ENCODE measurements around the gene PTPN1.

DNA sequence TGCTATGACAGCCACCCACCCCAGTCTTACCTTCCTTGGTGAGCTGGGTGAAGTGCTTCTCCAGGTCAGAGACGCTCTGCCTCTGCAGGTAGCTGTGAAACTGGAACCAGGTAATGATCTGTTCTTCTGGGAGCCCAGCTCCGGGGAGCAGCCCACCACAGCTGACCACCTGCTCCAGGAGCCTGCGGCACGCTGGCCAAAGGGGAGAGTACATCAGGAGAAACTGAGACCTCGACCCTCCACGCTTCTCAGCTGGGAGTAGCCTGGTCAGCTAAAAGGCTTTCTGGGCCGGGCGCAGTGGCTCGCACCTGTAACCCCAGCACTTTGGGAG is 82.8 kb downstream of the PTPN1 start:
- TF ChIP-seq, protein P1, sequence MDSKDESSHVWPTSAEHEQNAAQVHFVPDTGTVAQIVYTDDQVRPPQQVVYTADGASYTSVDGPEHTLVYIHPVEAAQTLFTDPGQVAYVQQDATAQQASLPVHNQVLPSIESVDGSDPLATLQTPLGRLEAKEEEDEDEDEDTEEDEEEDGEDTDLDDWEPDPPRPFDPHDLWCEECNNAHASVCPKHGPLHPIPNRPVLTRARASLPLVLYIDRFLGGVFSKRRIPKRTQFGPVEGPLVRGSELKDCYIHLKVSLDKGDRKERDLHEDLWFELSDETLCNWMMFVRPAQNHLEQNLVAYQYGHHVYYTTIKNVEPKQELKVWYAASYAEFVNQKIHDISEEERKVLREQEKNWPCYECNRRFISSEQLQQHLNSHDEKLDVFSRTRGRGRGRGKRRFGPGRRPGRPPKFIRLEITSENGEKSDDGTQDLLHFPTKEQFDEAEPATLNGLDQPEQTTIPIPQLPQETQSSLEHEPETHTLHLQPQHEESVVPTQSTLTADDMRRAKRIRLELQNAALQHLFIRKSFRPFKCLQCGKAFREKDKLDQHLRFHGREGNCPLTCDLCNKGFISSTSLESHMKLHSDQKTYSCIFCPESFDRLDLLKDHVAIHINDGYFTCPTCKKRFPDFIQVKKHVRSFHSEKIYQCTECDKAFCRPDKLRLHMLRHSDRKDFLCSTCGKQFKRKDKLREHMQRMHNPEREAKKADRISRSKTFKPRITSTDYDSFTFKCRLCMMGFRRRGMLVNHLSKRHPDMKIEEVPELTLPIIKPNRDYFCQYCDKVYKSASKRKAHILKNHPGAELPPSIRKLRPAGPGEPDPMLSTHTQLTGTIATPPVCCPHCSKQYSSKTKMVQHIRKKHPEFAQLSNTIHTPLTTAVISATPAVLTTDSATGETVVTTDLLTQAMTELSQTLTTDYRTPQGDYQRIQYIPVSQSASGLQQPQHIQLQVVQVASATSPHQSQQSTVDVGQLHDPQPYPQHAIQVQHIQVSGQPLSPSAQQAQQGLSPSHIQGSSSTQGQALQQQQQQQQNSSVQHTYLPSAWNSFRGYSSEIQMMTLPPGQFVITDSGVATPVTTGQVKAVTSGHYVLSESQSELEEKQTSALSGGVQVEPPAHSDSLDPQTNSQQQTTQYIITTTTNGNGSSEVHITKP (CRISPR knock-in tag; IDR thresholded peaks at IDR 0.05; ENCODE audit: low read depth), result no peak
- TF ChIP-seq YY1 (IDR thresholded peaks at IDR 0.05; ENCODE audit: insufficient read depth, insufficient replicate concordance, low read depth, low read length) (no peak), HCFC1 (IDR thresholded peaks at IDR 0.05; ENCODE audit: low read depth, low read length) (no peak), RAD51 (IDR thresholded peaks at IDR 0.05; ENCODE audit: borderline replicate concordance) (no peak), TBP (CRISPR knock-in tag; IDR thresholded peaks at IDR 0.05) (no peak), POLR2A (IDR thresholded peaks at IDR 0.05; ENCODE audit: insufficient read depth in 1 of 2, low read depth in 2 of 2, low read length in 2 of 2) (no peak), ZNF121 (CRISPR knock-in tag; IDR thresholded peaks at IDR 0.05) (no peak), ASH2L (IDR thresholded peaks at IDR 0.05; ENCODE audit: insufficient read length, low read depth, low read length) (no peak)
- TF ChIP-seq, protein P2, sequence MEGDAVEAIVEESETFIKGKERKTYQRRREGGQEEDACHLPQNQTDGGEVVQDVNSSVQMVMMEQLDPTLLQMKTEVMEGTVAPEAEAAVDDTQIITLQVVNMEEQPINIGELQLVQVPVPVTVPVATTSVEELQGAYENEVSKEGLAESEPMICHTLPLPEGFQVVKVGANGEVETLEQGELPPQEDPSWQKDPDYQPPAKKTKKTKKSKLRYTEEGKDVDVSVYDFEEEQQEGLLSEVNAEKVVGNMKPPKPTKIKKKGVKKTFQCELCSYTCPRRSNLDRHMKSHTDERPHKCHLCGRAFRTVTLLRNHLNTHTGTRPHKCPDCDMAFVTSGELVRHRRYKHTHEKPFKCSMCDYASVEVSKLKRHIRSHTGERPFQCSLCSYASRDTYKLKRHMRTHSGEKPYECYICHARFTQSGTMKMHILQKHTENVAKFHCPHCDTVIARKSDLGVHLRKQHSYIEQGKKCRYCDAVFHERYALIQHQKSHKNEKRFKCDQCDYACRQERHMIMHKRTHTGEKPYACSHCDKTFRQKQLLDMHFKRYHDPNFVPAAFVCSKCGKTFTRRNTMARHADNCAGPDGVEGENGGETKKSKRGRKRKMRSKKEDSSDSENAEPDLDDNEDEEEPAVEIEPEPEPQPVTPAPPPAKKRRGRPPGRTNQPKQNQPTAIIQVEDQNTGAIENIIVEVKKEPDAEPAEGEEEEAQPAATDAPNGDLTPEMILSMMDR (CRISPR knock-in tag; IDR thresholded peaks at IDR 0.05), result no peak
- TF ChIP-seq, protein P3, sequence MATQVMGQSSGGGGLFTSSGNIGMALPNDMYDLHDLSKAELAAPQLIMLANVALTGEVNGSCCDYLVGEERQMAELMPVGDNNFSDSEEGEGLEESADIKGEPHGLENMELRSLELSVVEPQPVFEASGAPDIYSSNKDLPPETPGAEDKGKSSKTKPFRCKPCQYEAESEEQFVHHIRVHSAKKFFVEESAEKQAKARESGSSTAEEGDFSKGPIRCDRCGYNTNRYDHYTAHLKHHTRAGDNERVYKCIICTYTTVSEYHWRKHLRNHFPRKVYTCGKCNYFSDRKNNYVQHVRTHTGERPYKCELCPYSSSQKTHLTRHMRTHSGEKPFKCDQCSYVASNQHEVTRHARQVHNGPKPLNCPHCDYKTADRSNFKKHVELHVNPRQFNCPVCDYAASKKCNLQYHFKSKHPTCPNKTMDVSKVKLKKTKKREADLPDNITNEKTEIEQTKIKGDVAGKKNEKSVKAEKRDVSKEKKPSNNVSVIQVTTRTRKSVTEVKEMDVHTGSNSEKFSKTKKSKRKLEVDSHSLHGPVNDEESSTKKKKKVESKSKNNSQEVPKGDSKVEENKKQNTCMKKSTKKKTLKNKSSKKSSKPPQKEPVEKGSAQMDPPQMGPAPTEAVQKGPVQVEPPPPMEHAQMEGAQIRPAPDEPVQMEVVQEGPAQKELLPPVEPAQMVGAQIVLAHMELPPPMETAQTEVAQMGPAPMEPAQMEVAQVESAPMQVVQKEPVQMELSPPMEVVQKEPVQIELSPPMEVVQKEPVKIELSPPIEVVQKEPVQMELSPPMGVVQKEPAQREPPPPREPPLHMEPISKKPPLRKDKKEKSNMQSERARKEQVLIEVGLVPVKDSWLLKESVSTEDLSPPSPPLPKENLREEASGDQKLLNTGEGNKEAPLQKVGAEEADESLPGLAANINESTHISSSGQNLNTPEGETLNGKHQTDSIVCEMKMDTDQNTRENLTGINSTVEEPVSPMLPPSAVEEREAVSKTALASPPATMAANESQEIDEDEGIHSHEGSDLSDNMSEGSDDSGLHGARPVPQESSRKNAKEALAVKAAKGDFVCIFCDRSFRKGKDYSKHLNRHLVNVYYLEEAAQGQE (IDR thresholded peaks at IDR 0.05; ENCODE audit: borderline replicate concordance in 1 of 2, low read depth in 1 of 2, low read length in 2 of 2), result no peak
